Endodermal cell (in vitro differentiated cells): ENCODE results near the gene CDKN1B. TPM values are rescaled to one million over a fixed set of nuclear protein-coding genes. Genes with fewer than 3 reads are reported as not detected.

Source experiments
- DNase-seq: peaks from one replicate; pipeline ENCODE4 v3.0.0-alpha.2; 2017
- H3K27ac ChIP-seq: 2 replicates; pipeline ENCODE4 v1.5.1; 2013; ENCODE audit warnings: mild to moderate bottlenecking, low read depth, low read length, moderate library complexity
- H3K27me3 ChIP-seq: 2 replicates; pipeline ENCODE4 v1.6.1; 2013; ENCODE audit warnings: mild to moderate bottlenecking, low read length, moderate library complexity; ENCODE audit not compliant: insufficient read depth, control insufficient read depth, poor library complexity, severe bottlenecking
- H3K36me3 ChIP-seq: 2 replicates; pipeline ENCODE4 v1.7.0; 2013; ENCODE audit warnings: mild to moderate bottlenecking, low read length, moderate library complexity; ENCODE audit not compliant: control insufficient read depth, insufficient read depth
- H3K4me1 ChIP-seq: one replicate; pipeline ENCODE4 v1.7.0; 2013; ENCODE audit warnings: low read length; ENCODE audit not compliant: control insufficient read depth, insufficient read depth
- H3K4me3 ChIP-seq: 2 replicates; pipeline ENCODE4 v1.5.1; 2013; ENCODE audit warnings: mild to moderate bottlenecking, low read length, moderate library complexity
- H3K9ac ChIP-seq: 2 replicates; pipeline ENCODE4 v1.6.1; 2013; ENCODE audit warnings: mild to moderate bottlenecking, low read length, moderate library complexity; ENCODE audit not compliant: poor library complexity, severe bottlenecking; ENCODE audit errors: extremely low read depth
- H3K9me3 ChIP-seq: 2 replicates; pipeline ENCODE4 v1.6.1; 2013; ENCODE audit warnings: mild to moderate bottlenecking, low read length, moderate library complexity; ENCODE audit not compliant: control insufficient read depth
- H3K27ac Mint-ChIP-seq: 2 replicates; pipeline ENCODE4 v1.8.0; 2020; ENCODE audit warnings: mixed read lengths
- H3K27me3 Mint-ChIP-seq: 2 replicates; pipeline ENCODE4 v1.8.0; 2021; ENCODE audit warnings: mild to moderate bottlenecking, mixed read lengths; ENCODE audit not compliant: insufficient read depth
- H3K36me3 Mint-ChIP-seq: 2 replicates; pipeline ENCODE4 v1.8.0; 2020; ENCODE audit warnings: low read depth, mixed read lengths
- H3K4me1 Mint-ChIP-seq: 2 replicates; pipeline ENCODE4 v1.8.0; 2020; ENCODE audit warnings: mixed read lengths
- H3K4me3 Mint-ChIP-seq: 2 replicates; pipeline ENCODE4 v1.8.0; 2020; ENCODE audit warnings: mild to moderate bottlenecking, moderate library complexity, mixed read lengths
- H3K9me3 Mint-ChIP-seq: 2 replicates; pipeline ENCODE4 v1.8.0; 2020; ENCODE audit warnings: mild to moderate bottlenecking, mixed read lengths
- WGBS, 2 experiments: methylation state at CpG; one replicate each; pipeline versions ENCODE4 v1.1.5 to v1.1.7; 2013; ENCODE audit warnings: missing lambda C conversion rate in 2 of 2, mixed read lengths in 1 of 2; ENCODE audit not compliant: insufficient coverage in 1 of 2, insufficient read length in 1 of 2; 5-methylcytosine and 5-hydroxymethylcytosine counted together
- total RNA-seq, 2 donors: library from RNA; stranded (reverse); fragmentation: NEBNext Ultra II Directional in 1 of 2; extraction: Animal tissue kit (Norgen Biotek cat#: 25700) in 1 of 2; gene quantifications; 2 replicates in 1 of 2; 3 replicates in 1 of 2; pipeline ENCODE4 v1.2.1, GENCODE V29; 2021
- TF ChIP-seq, protein P1 (sequence below): fragments of 200-600 bp; sonication (generic); conservative IDR thresholded peaks from 2 replicates; pipeline ENCODE4 v1.5.0; 2021; ENCODE audit warnings: antibody characterized with exemption, mild to moderate bottlenecking

The CDKN1B gene
- total RNA-seq, 2 donors from 2014 or later, result 40.1 to 63.9 TPM

DNA sequence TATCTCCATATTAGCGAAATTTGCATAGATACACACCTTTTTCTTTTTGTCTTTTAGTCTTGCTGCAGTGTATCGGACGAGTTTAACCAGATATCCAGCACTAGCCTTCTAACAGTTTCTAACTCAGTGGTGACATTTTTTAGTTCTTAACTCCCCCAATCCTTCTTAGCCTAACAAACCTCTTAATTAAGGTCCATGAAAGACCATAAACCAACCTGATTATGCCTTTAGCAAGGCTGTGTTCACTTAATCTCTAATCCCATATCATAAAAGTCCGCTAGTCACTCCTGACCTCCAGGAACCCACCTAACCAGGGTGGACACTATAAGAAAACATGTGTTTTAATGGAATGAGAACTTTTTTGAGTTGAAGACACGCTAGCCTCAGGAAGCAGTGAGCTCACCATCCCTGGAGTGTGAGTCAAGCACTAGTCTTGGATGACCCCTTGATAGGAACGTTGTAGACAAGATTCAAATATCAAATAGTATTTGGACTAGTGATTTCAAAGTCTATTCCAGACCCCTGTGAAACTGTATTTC, 9.5 kb downstream of the CDKN1B start:
- Histone ChIP-seq H3K36me3 (peaks cover 19% of the 10 kb centered on the region), H3K27me3 (no peaks in the 10 kb centered on the region), H3K27ac (no peak overlapping the region), H3K4me1 (peaks cover 6% of the 10 kb centered on the region), H3K4me3 (peak overlapping the region; percentile 99), H3K9me3 (no peaks in the 10 kb centered on the region), H3K9ac (peak overlapping the region; percentile 58)
- peak; percentile 43 for DNase-seq
- 56 to 59% methylated on average over 5 to 6 of the region's 6 CpGs for WGBS, 2 experiments
- H3K9me3 Mint-ChIP-seq, result no peaks in the 10 kb centered on the region
- peak overlapping the region; percentile 99 for H3K27ac Mint-ChIP-seq
- TF ChIP-seq, protein P1, sequence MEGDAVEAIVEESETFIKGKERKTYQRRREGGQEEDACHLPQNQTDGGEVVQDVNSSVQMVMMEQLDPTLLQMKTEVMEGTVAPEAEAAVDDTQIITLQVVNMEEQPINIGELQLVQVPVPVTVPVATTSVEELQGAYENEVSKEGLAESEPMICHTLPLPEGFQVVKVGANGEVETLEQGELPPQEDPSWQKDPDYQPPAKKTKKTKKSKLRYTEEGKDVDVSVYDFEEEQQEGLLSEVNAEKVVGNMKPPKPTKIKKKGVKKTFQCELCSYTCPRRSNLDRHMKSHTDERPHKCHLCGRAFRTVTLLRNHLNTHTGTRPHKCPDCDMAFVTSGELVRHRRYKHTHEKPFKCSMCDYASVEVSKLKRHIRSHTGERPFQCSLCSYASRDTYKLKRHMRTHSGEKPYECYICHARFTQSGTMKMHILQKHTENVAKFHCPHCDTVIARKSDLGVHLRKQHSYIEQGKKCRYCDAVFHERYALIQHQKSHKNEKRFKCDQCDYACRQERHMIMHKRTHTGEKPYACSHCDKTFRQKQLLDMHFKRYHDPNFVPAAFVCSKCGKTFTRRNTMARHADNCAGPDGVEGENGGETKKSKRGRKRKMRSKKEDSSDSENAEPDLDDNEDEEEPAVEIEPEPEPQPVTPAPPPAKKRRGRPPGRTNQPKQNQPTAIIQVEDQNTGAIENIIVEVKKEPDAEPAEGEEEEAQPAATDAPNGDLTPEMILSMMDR, result no peak
- H3K27me3 Mint-ChIP-seq, result peaks cover 16% of the 10 kb centered on the region
- peaks cover 16% of the 10 kb centered on the region for H3K36me3 Mint-ChIP-seq
- peak overlapping the region; percentile 92 for H3K4me3 Mint-ChIP-seq
- peaks cover 25% of the 10 kb centered on the region for H3K4me1 Mint-ChIP-seq

GRCh38 chr12:12731178-12731577, 14.0 kb downstream of the CDKN1B start:
- Mint-ChIP-seq H3K9me3 (no peaks in the 10 kb centered on the region), H3K27ac (no peak overlapping the region), H3K36me3 (peaks cover 8% of the 10 kb centered on the region), H3K4me3 (no peak overlapping the region), H3K4me1 (peaks cover 29% of the 10 kb centered on the region), H3K27me3 (no peaks in the 10 kb centered on the region)
- Histone ChIP-seq H3K4me1 (no peaks in the 10 kb centered on the region), H3K9ac (no peak overlapping the region), H3K9me3 (no peaks in the 10 kb centered on the region), H3K4me3 (no peak overlapping the region), H3K27me3 (no peaks in the 10 kb centered on the region), H3K36me3 (peaks cover 7% of the 10 kb centered on the region), H3K27ac (no peak overlapping the region)
- no peak for DNase-seq
- TF ChIP-seq, protein P1, result no peak

DNA sequence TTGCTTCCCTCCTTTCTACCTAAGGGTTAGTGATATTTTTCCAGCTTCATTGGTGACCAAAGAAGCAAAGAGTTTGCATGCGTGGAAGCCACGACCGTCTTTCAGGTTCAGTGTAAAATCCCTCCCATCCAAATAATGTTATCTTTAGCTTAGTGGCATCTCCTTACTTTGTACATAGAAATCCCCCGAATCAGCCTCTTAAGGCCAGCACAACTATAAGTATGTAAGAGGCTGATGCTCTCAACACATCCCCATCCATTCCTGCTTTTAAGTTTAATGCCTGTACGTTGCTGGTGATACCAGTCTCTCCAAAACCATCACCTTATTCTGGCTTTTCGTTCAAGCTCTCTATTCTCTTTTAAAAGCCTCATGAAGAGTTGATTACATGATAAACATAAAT, 14.6 kb downstream of the CDKN1B start:
- Mint-ChIP-seq H3K4me3 (no peak overlapping the region), H3K36me3 (peaks cover 8% of the 10 kb centered on the region), H3K4me1 (peaks cover 26% of the 10 kb centered on the region), H3K27me3 (no peaks in the 10 kb centered on the region), H3K9me3 (no peaks in the 10 kb centered on the region), H3K27ac (no peak overlapping the region)
- H3K4me3 ChIP-seq, result no peak overlapping the region
- H3K9ac ChIP-seq, result no peak overlapping the region
- TF ChIP-seq, protein P1, result no peak
- no peaks in the 10 kb centered on the region for H3K4me1 ChIP-seq
- peak; percentile 16 for DNase-seq
- peaks cover 7% of the 10 kb centered on the region for H3K36me3 ChIP-seq
- WGBS, 2 experiments, result 75 to 89% methylated on average over 2 to 6 of the region's 6 CpGs
- no peak overlapping the region for H3K27ac ChIP-seq
- no peaks in the 10 kb centered on the region for H3K27me3 ChIP-seq
- no peaks in the 10 kb centered on the region for H3K9me3 ChIP-seq
